Stimulated activated memory B cell treated with anti-CD40 and anti-IgM and Interleukin-4, amounts not matched to agents 10 μg/mL and 1 μg/mL and 100 μg/mL, for 72 hours (primary cell): ENCODE measurements around the gene ASIC1.

Source experiments
- ATAC-seq: fragments of 150-1000 bp; cut with Tn5 transposase; 2 replicates; pipeline ENCODE4 v1.10.0; 2021
- H3K27ac Mint-ChIP-seq: one replicate; pipeline ENCODE4 v1.8.0; 2022; ENCODE audit warnings: mild to moderate bottlenecking, mixed read lengths
- H3K27me3 Mint-ChIP-seq: one replicate; pipeline ENCODE4 v1.8.0; 2022; ENCODE audit warnings: mixed read lengths
- H3K36me3 Mint-ChIP-seq: one replicate; pipeline ENCODE4 v1.8.0; 2022; ENCODE audit warnings: mixed read lengths
- H3K4me1 Mint-ChIP-seq: one replicate; pipeline ENCODE4 v1.8.0; 2022; ENCODE audit warnings: mixed read lengths
- H3K4me3 Mint-ChIP-seq: one replicate; pipeline ENCODE4 v1.8.0; 2022; ENCODE audit warnings: mild to moderate bottlenecking, moderate library complexity, mixed read lengths
- H3K9me3 Mint-ChIP-seq: one replicate; pipeline ENCODE4 v1.8.0; 2022; ENCODE audit warnings: mixed read lengths

ASIC1 gene

DNA sequence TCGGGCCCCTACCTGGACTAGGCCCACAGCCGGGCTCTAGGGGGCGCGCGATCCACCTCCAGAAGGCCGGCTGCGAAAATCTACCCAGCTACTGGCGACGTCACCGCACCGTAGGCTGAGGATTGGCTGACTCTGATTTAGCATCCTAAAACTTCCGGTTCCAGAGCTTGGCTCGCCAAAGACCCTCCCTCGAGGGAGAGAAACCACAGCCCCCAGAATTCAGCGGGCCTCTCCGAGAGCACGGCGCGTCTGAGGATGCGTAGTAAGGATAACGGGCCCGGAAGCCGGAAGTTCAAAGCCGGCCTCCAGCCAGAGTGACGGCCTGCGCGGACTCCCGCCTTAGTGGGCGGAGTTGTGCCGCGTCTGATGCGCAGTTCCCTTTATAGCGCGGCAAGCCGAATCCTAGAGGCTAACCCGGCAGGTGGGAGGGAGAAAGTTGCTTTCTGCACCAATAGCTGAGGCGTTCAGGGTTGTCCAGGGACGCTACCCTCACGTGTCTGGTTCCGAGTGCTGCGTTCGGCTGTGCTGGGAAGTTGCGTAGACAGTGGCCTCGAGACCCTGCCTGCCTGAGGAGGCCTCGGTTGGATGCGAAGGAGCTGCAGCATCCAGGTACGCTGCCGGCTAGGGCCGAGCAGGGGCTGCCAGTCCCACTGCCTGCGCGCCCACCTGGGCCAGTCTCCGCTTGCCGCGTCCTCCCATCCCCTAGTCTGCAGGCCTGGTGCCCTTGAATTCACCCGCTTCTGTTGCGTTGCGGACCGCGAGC lies 54.5 kb downstream of the ASIC1 start, which contains the start of gene COX14:
Gene COX14 (plus strand): TSS at position 544 of the 763 bp plus-strand sequence. CDS start 7,808 bp downstream, outside the sequence.
- peak; percentile 90 for ATAC-seq
- H3K36me3 Mint-ChIP-seq: peaks cover 21% of the 10 kb centered on the region
- H3K27ac Mint-ChIP-seq: peak within 1 kb of the TSS; percentile 91
- no peaks in the 10 kb centered on the region for H3K27me3 Mint-ChIP-seq
- H3K4me1 Mint-ChIP-seq: peaks cover 60% of the 10 kb centered on the region
- H3K4me3 Mint-ChIP-seq: peak within 1 kb of the TSS; percentile 94
- no peaks in the 10 kb centered on the region for H3K9me3 Mint-ChIP-seq

- no peak for ATAC-seq
- peaks cover 66% of the 10 kb centered on the region for H3K4me1 Mint-ChIP-seq
- H3K9me3 Mint-ChIP-seq: no peaks in the 10 kb centered on the region
- H3K27ac Mint-ChIP-seq: peak overlapping the region; percentile 91
- H3K4me3 Mint-ChIP-seq: peak overlapping the region; percentile 94
- H3K36me3 Mint-ChIP-seq: peaks cover 21% of the 10 kb centered on the region
- H3K27me3 Mint-ChIP-seq: no peaks in the 10 kb centered on the region
These were observed 55.2 kb downstream of the ASIC1 start for GRCh38 chr12:50112456-50113218.

DNA sequence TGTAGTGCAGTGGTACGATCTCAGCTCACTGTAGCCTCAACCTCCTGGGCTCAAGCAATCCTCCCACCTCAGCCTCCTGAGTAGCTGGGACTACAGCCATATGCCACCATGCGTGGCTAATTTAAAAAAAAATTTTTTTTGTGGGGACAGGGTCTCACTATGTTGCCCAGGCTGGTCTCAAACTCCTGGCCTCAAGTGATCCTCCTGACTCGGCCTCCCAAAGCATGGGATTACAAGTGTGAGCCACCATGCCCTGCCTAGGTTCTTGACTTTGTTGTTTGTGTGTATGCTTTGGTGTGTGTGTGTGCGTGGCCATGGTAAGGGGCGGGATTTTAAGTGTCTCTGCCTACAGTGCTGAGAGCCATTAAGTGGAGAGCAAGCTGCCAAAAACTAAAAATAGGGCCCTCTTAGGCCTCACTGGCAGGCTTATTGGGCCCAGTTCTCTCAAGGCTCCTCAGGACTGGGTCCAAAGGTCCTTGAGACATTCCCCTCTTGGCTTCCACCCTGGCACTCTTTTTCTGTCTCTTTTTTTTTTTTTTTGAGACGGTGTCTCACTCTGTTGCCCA lies 59.7 kb downstream of the ASIC1 start:
- no peak overlapping the region for H3K27ac Mint-ChIP-seq

DNA sequence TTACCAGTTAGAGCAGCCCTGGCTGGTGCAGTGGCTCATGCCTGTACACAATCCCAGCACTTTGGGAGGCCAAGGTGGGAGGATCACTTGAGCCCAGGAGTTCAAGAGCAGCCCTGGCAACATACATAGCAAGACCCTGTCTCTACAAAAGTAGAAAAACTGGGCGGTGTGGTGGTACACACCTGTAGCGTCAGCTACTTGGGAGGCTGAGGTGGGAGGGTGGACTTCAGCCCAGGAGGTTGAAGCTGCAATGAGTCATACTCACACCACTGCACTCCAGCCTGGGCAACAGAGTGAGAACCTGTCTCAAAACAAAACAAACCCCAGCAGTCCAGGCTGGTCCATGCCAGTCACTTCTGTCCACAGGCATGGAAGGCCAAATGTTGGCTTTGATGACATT lies 62.0 kb downstream of the ASIC1 start:
- Mint-ChIP-seq H3K4me1 (peaks cover 41% of the 10 kb centered on the region), H3K27ac (no peak overlapping the region), H3K4me3 (no peak overlapping the region), H3K36me3 (peaks cover 50% of the 10 kb centered on the region), H3K27me3 (no peaks in the 10 kb centered on the region), H3K9me3 (no peaks in the 10 kb centered on the region)
- no peak for ATAC-seq

More for the DNA sequence above, 59.7 kb downstream of the ASIC1 start:
- ATAC-seq: no peak
- no peak overlapping the region for H3K4me3 Mint-ChIP-seq
- H3K27me3 Mint-ChIP-seq: no peaks in the 10 kb centered on the region
- H3K9me3 Mint-ChIP-seq: no peaks in the 10 kb centered on the region
- H3K4me1 Mint-ChIP-seq: peaks cover 44% of the 10 kb centered on the region
- peaks cover 38% of the 10 kb centered on the region for H3K36me3 Mint-ChIP-seq

DNA sequence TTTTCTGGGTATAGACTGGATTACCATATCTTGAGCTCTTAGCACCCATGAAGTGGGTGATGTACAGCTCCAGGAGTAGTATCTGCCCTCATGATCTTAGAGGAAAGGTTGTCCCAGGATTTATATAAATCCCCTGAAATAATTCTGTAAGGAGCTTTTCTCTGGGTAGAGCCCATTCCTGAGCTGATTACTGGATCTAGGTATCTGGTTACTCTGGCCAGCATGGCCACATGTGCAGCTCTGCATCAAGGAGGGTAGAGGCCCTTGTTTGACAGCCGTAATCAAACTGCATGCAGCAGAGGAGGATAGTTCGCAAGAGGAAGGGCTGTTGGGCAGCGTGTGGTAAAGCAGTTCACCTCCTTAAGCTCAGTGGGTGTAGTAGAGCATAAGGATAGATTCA lies 63.1 kb downstream of the ASIC1 start:
- Mint-ChIP-seq H3K27me3 (no peaks in the 10 kb centered on the region), H3K4me3 (no peak overlapping the region), H3K27ac (no peak overlapping the region), H3K4me1 (peaks cover 45% of the 10 kb centered on the region), H3K9me3 (no peaks in the 10 kb centered on the region), H3K36me3 (peaks cover 47% of the 10 kb centered on the region)
- ATAC-seq: no peak

- peaks cover 47% of the 10 kb centered on the region for H3K36me3 Mint-ChIP-seq
These were observed 63.6 kb downstream of the ASIC1 start for GRCh38 chr12:50120953-50121352.

DNA sequence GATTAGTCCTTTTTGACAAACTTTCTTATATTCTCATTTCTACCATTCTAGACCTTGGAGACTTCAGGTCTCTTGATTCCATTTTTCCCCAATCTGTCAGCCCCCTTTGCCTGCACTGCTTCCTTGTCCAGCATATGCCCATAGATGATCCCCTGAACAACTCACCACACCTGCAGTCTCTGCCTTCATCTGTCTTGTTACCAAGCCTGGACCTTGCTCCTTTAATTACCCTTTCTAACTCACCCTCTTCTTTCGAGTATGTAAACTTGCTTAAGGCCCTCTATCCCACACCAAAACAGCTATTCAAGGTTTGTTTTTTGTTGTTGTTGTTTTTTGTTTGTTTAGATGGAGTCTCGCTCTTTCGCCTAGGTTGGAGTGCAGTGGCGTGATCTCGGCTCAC lies 64.2 kb downstream of the ASIC1 start:
- H3K36me3 Mint-ChIP-seq: peaks cover 45% of the 10 kb centered on the region
- no peaks in the 10 kb centered on the region for H3K9me3 Mint-ChIP-seq
- H3K4me1 Mint-ChIP-seq: peaks cover 39% of the 10 kb centered on the region
- H3K4me3 Mint-ChIP-seq: no peak overlapping the region
- no peak overlapping the region for H3K27ac Mint-ChIP-seq
- H3K27me3 Mint-ChIP-seq: no peaks in the 10 kb centered on the region
- ATAC-seq: no peak

More at GRCh38 chr12:50120953-50121352, 63.6 kb downstream of the ASIC1 start:
- ATAC-seq: no peak
- Mint-ChIP-seq H3K27ac (no peak overlapping the region), H3K4me1 (peaks cover 45% of the 10 kb centered on the region), H3K27me3 (no peaks in the 10 kb centered on the region), H3K9me3 (no peaks in the 10 kb centered on the region), H3K4me3 (no peak overlapping the region)

- no peak for ATAC-seq
- H3K36me3 Mint-ChIP-seq: peaks cover 60% of the 10 kb centered on the region
- H3K9me3 Mint-ChIP-seq: no peaks in the 10 kb centered on the region
- peaks cover 37% of the 10 kb centered on the region for H3K4me1 Mint-ChIP-seq
- no peak overlapping the region for H3K4me3 Mint-ChIP-seq
- H3K27me3 Mint-ChIP-seq: no peaks in the 10 kb centered on the region
- H3K27ac Mint-ChIP-seq: no peak overlapping the region
These were observed 65.8 kb downstream of the ASIC1 start for GRCh38 chr12:50123203-50123602.

DNA sequence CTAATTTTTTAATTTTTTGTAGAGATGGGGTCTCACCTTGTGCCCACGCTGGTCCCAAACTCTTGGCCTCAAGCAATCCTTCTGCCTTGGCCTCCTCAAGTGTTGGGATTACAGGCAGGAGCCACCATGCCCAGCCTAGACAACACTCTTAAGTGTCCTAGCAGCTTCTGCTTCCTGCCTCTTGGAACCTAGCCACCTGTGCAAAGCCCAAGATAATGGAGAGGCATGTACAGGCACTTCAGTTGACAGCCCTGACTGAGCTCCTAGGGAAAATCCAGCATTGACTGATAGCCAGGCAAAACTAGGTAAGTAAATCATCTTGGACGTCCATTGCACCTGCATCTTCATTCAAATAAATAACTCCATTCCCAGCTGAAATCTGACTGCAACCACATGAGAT lies 70.2 kb downstream of the ASIC1 start:
- peaks cover 30% of the 10 kb centered on the region for H3K4me1 Mint-ChIP-seq
- no peaks in the 10 kb centered on the region for H3K9me3 Mint-ChIP-seq
- H3K4me3 Mint-ChIP-seq: no peak overlapping the region
- peaks cover 66% of the 10 kb centered on the region for H3K36me3 Mint-ChIP-seq
- H3K27me3 Mint-ChIP-seq: no peaks in the 10 kb centered on the region
- H3K27ac Mint-ChIP-seq: peak overlapping the region; percentile 66
- no peak for ATAC-seq

GRCh38 chr12:50129290-50129689 lies 71.9 kb downstream of the ASIC1 start:
- Mint-ChIP-seq H3K9me3 (no peaks in the 10 kb centered on the region), H3K27ac (peak overlapping the region; percentile 66), H3K4me1 (peaks cover 36% of the 10 kb centered on the region), H3K27me3 (no peaks in the 10 kb centered on the region), H3K4me3 (no peak overlapping the region), H3K36me3 (peaks cover 67% of the 10 kb centered on the region)
- ATAC-seq: no peak

GRCh38 chr12:50132505-50133135 lies 75.2 kb downstream of the ASIC1 start:
- no peak for ATAC-seq
- no peak overlapping the region for H3K4me3 Mint-ChIP-seq
- H3K9me3 Mint-ChIP-seq: no peaks in the 10 kb centered on the region
- H3K4me1 Mint-ChIP-seq: peaks cover 18% of the 10 kb centered on the region
- H3K36me3 Mint-ChIP-seq: peaks cover 68% of the 10 kb centered on the region
- no peaks in the 10 kb centered on the region for H3K27me3 Mint-ChIP-seq
- no peak overlapping the region for H3K27ac Mint-ChIP-seq
